Panc1 (cell line): ENCODE measurements around the gene USP32. TPM values are rescaled to one million over a fixed set of nuclear protein-coding genes. Genes with fewer than 3 reads are reported as not detected.

Source experiments
- ATAC-seq: fragments of 200-7000 bp; cut with Tn5 transposase; 2 replicates; pipeline ENCODE4 v1.9.1; 2020; ENCODE audit warnings: mild to moderate bottlenecking, moderate library complexity
- BruUV-seq: library from RNA; stranded (reverse); fragments of 400-500 nt; replicated peaks from 2 replicates; lab custom pipeline; 2021; lab: Mats Ljungman, UMichigan
- CTCF ChIA-PET: fragments of 300-600 bp; sonication (Branson Sonifier 250); formaldehyde crosslinking; loops from one replicate; lab custom pipeline; 2022; ENCODE audit warnings: antibody characterized with exemption; lab: Charles Lee
- POLR2A ChIA-PET: fragments of 300-600 bp; sonication (Branson Sonifier 250); formaldehyde crosslinking; loops from one replicate; lab custom pipeline; 2022; ENCODE audit warnings: antibody characterized with exemption; lab: Charles Lee
- DNase-seq: peaks from one replicate; pipeline ENCODE4 v3.0.0-alpha.2; 2010; ENCODE audit warnings: low read depth, low spot score
- H3K27ac ChIP-seq: 2 replicates; pipeline ENCODE4 v1.5.1; 2011; ENCODE audit warnings: mild to moderate bottlenecking, low read length, inconsistent platforms
- H3K27me3 ChIP-seq: fragments of 200-500 bp; sonication (Bioruptor generic); 2 replicates; pipeline ENCODE4 v1.6.0; 2014; ENCODE audit warnings: low read length, inconsistent platforms; ENCODE audit not compliant: control insufficient read depth, insufficient read depth
- H3K36me3 ChIP-seq: fragments of 200-500 bp; sonication (Bioruptor generic); 2 replicates; pipeline ENCODE4 v1.5.1; 2014; ENCODE audit warnings: inconsistent platforms, mild to moderate bottlenecking, low read length, moderate library complexity; ENCODE audit not compliant: control insufficient read depth, insufficient read depth
- H3K4me1 ChIP-seq: 2 replicates; pipeline ENCODE4 v1.5.1; 2011; ENCODE audit warnings: inconsistent platforms, mild to moderate bottlenecking, low read length, moderate library complexity; ENCODE audit not compliant: control insufficient read depth, insufficient read depth
- H3K4me3 ChIP-seq, 2 experiments: 2 replicates each; pipeline ENCODE4 v1.5.1; 2011 to 2012; ENCODE audit warnings: low read depth in 2 of 2, low read length in 2 of 2, mild to moderate bottlenecking in 2 of 2, inconsistent platforms in 1 of 2, moderate library complexity in 1 of 2
- H3K9me3 ChIP-seq: fragments of 200-500 bp; sonication (Bioruptor generic); 2 replicates; pipeline ENCODE4 v1.5.1; 2014; ENCODE audit warnings: low read depth, mild to moderate bottlenecking, inconsistent platforms, low read length, moderate library complexity; ENCODE audit not compliant: control insufficient read depth, insufficient read depth
- POLR2AphosphoS5 ChIP-seq: IDR thresholded peaks from 2 replicates; pipeline ENCODE4 v1.6.1; 2012; ENCODE audit warnings: mild to moderate bottlenecking, low read depth, low read length, moderate library complexity
- SIN3A ChIP-seq: IDR thresholded peaks from 2 replicates; pipeline ENCODE4 v1.6.1; 2012; ENCODE audit warnings: low read depth, mild to moderate bottlenecking, low read length, moderate library complexity, borderline replicate concordance; ENCODE audit not compliant: insufficient read depth
- TCF7L2 ChIP-seq: IDR thresholded peaks from 2 replicates; pipeline ENCODE4 v1.6.1; 2011; ENCODE audit warnings: mild to moderate bottlenecking, low read depth, low read length, inconsistent platforms
- in situ Hi-C: cut with HindIII; loops from 2 replicates; pipeline ENCODE4 v1.10.0; 2016; ENCODE audit warnings: low sequenced_read_pairs, low pct_unique_long_range_greater_than_20kb
- intact Hi-C: fragments of 100-400 bp; cut with micrococcal nuclease; formaldehyde crosslinking; loops from one replicate; pipeline ENCODE4 v1.10.0; 2022; ENCODE audit not compliant: unreplicated experiment
- total RNA-seq: library from RNA; stranded (reverse); gene quantifications from one replicate; pipeline ENCODE4 v1.2.1, GENCODE V29; 2021; ENCODE audit not compliant: unreplicated experiment
- TF ChIP-seq, protein P1 (sequence below): fragments of 450-650 bp; IDR thresholded peaks from 2 replicates; pipeline ENCODE4 v1.5.1; 2017; ENCODE audit warnings: mild to moderate bottlenecking
- TF ChIP-seq, protein P2 (sequence below), 2 experiments: IDR thresholded peaks; 2 replicates each; pipeline ENCODE4 v1.6.1; 2011 to 2012; ENCODE audit warnings: low read depth in 2 of 2, control low read depth in 1 of 2, low read length in 1 of 2, mild to moderate bottlenecking in 1 of 2, moderate library complexity in 1 of 2; ENCODE audit not compliant: insufficient read depth in 1 of 2

Gene USP32
- total RNA-seq, 1 experiment from 2014 or later: 45.5 TPM

DNA sequence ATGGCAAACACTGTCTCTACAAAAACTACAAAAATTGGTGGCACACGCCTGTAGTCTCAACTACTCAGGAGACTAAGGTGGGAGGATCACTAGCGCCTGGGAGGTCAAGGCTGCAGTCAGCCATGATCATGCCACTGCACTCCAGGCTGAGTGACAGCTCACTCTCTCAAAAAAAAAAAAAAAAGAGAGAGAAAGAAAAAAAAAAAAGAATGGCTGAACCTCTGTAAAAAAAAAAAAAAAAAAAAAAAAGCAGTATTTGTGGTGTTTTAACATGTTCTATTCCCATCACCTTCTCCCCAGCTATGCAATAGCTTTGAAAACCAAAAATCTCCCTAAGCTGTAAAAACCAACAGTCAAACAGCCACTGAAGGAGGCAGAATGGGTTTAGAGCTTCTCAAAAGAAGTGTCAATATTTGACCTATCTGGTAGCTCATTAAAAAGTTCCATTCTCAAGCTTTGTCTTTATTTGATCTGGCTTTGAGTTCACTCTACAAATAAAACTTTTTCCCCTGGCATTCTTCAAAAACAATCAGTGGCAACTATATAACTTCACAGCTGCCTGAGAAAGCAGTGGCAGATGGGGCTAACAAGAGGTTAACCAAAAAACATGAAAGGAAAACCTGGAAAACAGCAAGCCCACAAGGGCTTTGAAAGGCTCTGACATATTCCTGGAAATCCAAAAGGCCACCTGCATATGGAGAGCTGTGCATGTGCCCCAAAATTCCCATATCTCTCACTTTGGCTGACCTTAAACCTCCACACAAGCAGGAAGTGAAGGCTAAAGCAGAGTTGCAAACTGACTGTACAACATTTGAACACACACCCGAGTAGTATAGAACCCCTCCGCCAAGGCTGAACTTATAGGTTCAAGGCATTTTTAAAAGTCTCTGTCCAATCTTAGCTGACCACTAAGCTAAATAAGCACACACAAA, 36.0 kb downstream of the USP32 start:
- H3K36me3 ChIP-seq: no peaks in the 10 kb centered on the region; the same call in 1 of the 2 replicates
- no peak for ATAC-seq
- no peaks in the 10 kb centered on the region for H3K9me3 ChIP-seq
- DNase-seq: no peak
- no peak overlapping the region for H3K4me3 ChIP-seq
- intact Hi-C loops (no loop called here), in situ Hi-C loops (no loop called here)
- H3K4me1 ChIP-seq: peaks cover 12% of the 10 kb centered on the region; the same call in 1 of the 2 replicates
- no peaks in the 10 kb centered on the region for H3K27me3 ChIP-seq
- CTCF ChIA-PET: interaction anchor here (0.6 kb wide), 1 partner anchor 247 kb away, joined by 5 read pairs; no protein-coding TSS in a partner anchor
- H3K27ac ChIP-seq: no peak overlapping the region
- POLR2A ChIA-PET: no interaction called here
- no TSS peak for BruUV-seq
- no peak for TF ChIP-seq POLR2AphosphoS5
- TF ChIP-seq, protein P1, sequence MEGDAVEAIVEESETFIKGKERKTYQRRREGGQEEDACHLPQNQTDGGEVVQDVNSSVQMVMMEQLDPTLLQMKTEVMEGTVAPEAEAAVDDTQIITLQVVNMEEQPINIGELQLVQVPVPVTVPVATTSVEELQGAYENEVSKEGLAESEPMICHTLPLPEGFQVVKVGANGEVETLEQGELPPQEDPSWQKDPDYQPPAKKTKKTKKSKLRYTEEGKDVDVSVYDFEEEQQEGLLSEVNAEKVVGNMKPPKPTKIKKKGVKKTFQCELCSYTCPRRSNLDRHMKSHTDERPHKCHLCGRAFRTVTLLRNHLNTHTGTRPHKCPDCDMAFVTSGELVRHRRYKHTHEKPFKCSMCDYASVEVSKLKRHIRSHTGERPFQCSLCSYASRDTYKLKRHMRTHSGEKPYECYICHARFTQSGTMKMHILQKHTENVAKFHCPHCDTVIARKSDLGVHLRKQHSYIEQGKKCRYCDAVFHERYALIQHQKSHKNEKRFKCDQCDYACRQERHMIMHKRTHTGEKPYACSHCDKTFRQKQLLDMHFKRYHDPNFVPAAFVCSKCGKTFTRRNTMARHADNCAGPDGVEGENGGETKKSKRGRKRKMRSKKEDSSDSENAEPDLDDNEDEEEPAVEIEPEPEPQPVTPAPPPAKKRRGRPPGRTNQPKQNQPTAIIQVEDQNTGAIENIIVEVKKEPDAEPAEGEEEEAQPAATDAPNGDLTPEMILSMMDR: no peak
- TF ChIP-seq TCF7L2: no peak
- TF ChIP-seq SIN3A: no peak
- TF ChIP-seq, protein P2, sequence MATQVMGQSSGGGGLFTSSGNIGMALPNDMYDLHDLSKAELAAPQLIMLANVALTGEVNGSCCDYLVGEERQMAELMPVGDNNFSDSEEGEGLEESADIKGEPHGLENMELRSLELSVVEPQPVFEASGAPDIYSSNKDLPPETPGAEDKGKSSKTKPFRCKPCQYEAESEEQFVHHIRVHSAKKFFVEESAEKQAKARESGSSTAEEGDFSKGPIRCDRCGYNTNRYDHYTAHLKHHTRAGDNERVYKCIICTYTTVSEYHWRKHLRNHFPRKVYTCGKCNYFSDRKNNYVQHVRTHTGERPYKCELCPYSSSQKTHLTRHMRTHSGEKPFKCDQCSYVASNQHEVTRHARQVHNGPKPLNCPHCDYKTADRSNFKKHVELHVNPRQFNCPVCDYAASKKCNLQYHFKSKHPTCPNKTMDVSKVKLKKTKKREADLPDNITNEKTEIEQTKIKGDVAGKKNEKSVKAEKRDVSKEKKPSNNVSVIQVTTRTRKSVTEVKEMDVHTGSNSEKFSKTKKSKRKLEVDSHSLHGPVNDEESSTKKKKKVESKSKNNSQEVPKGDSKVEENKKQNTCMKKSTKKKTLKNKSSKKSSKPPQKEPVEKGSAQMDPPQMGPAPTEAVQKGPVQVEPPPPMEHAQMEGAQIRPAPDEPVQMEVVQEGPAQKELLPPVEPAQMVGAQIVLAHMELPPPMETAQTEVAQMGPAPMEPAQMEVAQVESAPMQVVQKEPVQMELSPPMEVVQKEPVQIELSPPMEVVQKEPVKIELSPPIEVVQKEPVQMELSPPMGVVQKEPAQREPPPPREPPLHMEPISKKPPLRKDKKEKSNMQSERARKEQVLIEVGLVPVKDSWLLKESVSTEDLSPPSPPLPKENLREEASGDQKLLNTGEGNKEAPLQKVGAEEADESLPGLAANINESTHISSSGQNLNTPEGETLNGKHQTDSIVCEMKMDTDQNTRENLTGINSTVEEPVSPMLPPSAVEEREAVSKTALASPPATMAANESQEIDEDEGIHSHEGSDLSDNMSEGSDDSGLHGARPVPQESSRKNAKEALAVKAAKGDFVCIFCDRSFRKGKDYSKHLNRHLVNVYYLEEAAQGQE (IDR thresholded peaks at IDR 0.05; ENCODE audit: insufficient read depth in 1 of 2, low read depth in 2 of 2, low read length in 1 of 2): no peak

DNA sequence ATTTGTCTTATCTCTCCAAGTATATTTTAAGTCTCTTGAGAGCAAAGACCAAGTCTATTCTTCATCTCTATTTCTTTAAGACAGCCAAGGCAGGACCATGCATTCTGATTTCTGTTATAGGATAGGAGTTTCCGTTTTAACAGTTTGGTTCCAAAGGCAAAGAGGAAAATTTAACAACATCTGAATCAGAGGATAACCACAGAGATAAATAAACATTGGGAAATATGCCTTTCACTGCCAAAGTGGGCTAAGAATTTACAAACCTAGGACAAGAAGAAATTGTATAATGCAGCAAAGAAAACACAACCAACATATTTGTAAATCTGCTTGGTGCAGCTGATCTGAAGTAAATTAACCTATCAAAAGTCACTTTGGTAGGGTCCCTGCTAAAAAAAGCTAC, 37.7 kb downstream of the USP32 start:
- POLR2A ChIA-PET: no interaction called here
- in situ Hi-C loops: no loop called here
- CTCF ChIA-PET: no interaction called here
- no peak overlapping the region for H3K27ac ChIP-seq
- no peak overlapping the region for H3K4me3 ChIP-seq
- ATAC-seq (no peak), DNase-seq (no peak)
- H3K36me3 ChIP-seq: no peaks in the 10 kb centered on the region; the same call in 1 of the 2 replicates
- H3K9me3 ChIP-seq: no peaks in the 10 kb centered on the region
- peaks cover 12% of the 10 kb centered on the region; the same call in 1 of the 2 replicates for H3K4me1 ChIP-seq
- TF ChIP-seq, protein P2 (IDR thresholded peaks at IDR 0.05; ENCODE audit: insufficient read depth in 1 of 2, low read depth in 2 of 2, low read length in 1 of 2): no peak
- TF ChIP-seq, protein P1: no peak
- TF ChIP-seq POLR2AphosphoS5 (no peak), SIN3A (no peak), TCF7L2 (no peak)
- intact Hi-C loops: no loop called here
- no peaks in the 10 kb centered on the region for H3K27me3 ChIP-seq
- no TSS peak for BruUV-seq
